AG04450 (cell line): Measurements from ENCODE around the gene CLDN22. TPM values are rescaled to one million over a fixed set of nuclear protein-coding genes. Genes with fewer than 3 reads are reported as not detected.

Experiments used
- CTCF ChIA-PET: fragments of 300-600, 350-600 bp; formaldehyde crosslinking; extraction: SDS; loops from one replicate; lab custom pipeline; 2022; ENCODE audit warnings: antibody characterized with exemption, inconsistent platforms; lab: Charles Lee
- POLR2A ChIA-PET: fragments of 350-600 bp; formaldehyde crosslinking; extraction: SDS; loops from one replicate; lab custom pipeline; 2021; ENCODE audit warnings: antibody characterized with exemption, inconsistent platforms; lab: Yijun Ruan, JAX
- DNase-seq: peaks from one replicate; pipeline ENCODE4 v3.0.0-alpha.2; 2011; ENCODE audit warnings: low read depth, low spot score
- H3K27ac ChIP-seq: one replicate; pipeline ENCODE4 v1.5.1; 2012; ENCODE audit warnings: low read depth, low read length, control low read depth
- H3K27me3 ChIP-seq: one replicate; pipeline ENCODE4 v1.6.0; 2012; ENCODE audit warnings: low read length; ENCODE audit not compliant: control insufficient read depth, insufficient read depth
- H3K4me3 ChIP-seq: 2 replicates; pipeline ENCODE4 v1.5.1; 2011; ENCODE audit warnings: mild to moderate bottlenecking, low read depth, low read length, control low read depth
- H3K9me3 ChIP-seq: 2 replicates; pipeline ENCODE4 v1.5.1; 2012; ENCODE audit warnings: low read length; ENCODE audit not compliant: control insufficient read depth, insufficient read depth
- polyA plus RNA-seq: library from polyadenylated mRNA; depleted of rRNA; stranded (reverse); fragments of >200 nt; gene quantifications from 2 replicates; pipeline ENCODE4 v1.2.3, GENCODE V29; 2011
- TF ChIP-seq, protein P1 (sequence below): IDR thresholded peaks from 2 replicates; pipeline ENCODE4 v1.5.1; 2011; ENCODE audit warnings: low read depth, low read length, control low read depth, inconsistent platforms

Gene CLDN22
- polyA plus RNA-seq, 1 experiment: not detected

DNA sequence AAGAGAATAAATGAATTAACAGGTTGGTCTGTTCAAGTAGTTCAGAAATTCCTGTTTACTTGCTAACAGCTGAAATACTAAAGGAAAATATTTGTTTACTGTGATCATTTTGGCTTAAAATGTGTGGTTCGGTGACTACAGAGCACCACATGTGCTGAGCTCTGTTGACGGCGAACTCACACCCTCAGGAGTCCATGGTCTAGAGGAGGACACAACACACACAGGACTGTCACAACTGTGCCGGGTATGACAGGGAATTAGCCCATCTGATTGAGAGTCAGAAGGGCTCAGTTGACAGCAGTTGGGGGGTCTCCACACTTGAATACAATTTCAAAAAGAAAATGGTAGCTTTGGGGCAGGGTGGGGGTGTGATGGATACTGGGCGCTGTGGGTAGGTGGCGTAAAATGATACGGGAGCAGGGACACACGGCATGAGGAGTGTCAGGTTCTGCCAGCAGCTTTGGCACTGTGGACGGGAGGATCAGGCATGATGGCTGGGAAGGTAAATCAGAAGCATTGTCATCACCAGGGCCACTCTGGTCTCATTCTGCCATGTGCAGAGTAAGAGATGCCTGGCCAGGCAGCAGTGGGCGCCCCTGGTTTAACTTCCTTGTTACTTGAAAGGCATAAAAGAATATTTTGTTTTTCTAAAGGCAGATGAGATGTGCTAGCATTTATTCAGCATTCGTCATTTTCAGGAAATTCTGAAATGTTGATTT, 33.3 kb downstream of the CLDN22 start:
- DNase-seq: no peak
- CTCF ChIA-PET: no interaction called here
- POLR2A ChIA-PET: no interaction called here
- Histone ChIP-seq H3K9me3 (no peaks in the 10 kb centered on the region; the same call in 1 of the 2 replicates), H3K27me3 (no peaks in the 10 kb centered on the region), H3K4me3 (no peak overlapping the region), H3K27ac (no peak overlapping the region)
- TF ChIP-seq, protein P1, sequence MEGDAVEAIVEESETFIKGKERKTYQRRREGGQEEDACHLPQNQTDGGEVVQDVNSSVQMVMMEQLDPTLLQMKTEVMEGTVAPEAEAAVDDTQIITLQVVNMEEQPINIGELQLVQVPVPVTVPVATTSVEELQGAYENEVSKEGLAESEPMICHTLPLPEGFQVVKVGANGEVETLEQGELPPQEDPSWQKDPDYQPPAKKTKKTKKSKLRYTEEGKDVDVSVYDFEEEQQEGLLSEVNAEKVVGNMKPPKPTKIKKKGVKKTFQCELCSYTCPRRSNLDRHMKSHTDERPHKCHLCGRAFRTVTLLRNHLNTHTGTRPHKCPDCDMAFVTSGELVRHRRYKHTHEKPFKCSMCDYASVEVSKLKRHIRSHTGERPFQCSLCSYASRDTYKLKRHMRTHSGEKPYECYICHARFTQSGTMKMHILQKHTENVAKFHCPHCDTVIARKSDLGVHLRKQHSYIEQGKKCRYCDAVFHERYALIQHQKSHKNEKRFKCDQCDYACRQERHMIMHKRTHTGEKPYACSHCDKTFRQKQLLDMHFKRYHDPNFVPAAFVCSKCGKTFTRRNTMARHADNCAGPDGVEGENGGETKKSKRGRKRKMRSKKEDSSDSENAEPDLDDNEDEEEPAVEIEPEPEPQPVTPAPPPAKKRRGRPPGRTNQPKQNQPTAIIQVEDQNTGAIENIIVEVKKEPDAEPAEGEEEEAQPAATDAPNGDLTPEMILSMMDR: no peak

GRCh38 chr4:183285886-183286285, 34.2 kb downstream of the CLDN22 start:
- ChIA-PET CTCF (no interaction called here), POLR2A (no interaction called here)
- TF ChIP-seq, protein P1: no peak
- H3K27ac ChIP-seq: no peak overlapping the region
- no peak for DNase-seq
- H3K9me3 ChIP-seq: no peaks in the 10 kb centered on the region; the same call in 1 of the 2 replicates
- H3K27me3 ChIP-seq: no peaks in the 10 kb centered on the region
- H3K4me3 ChIP-seq: no peak overlapping the region

GRCh38 chr4:183284965-183285364, 35.1 kb downstream of the CLDN22 start:
- CTCF ChIA-PET: interaction anchor here (0.6 to 0.9 kb wide), 4 partner anchors 15 to 346 kb away, joined by 3 read pairs; no protein-coding TSS in a partner anchor
- TF ChIP-seq, protein P1: no peak
- DNase-seq: peak; percentile 88
- Histone ChIP-seq H3K27ac (peak overlapping the region; percentile 54), H3K9me3 (no peaks in the 10 kb centered on the region; the same call in 1 of the 2 replicates), H3K4me3 (no peak overlapping the region), H3K27me3 (no peaks in the 10 kb centered on the region)
- POLR2A ChIA-PET: no interaction called here

DNA sequence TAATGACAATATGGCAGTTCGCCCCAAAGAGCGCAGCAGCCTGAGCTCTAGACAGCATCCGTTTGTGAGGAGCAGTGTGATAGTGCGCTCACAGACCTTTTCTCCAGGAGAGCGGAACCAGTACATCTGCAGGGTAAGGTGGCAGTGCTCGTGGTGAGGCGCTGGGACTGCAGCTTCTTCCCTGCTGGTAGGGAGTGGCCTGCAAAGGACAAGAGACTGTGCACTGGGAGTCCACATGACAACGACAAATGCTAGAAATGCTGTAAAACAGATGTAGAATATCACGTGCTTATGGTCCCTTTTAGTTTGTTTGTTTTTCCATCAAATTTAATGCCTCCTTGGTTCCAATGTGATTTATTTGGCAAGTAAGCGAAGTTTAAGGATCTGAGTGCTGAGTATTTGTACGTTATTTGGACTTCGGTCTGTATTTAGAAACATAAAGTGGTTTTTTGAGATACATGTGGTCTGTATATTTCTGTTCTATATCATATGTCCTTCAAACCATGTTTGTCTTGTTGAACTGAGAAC, 35.8 kb downstream of the CLDN22 start:
- Histone ChIP-seq H3K27me3 (no peaks in the 10 kb centered on the region), H3K27ac (no peak overlapping the region), H3K4me3 (no peak overlapping the region), H3K9me3 (no peaks in the 10 kb centered on the region; the same call in 1 of the 2 replicates)
- CTCF ChIA-PET: no interaction called here
- DNase-seq: no peak
- POLR2A ChIA-PET: no interaction called here
- TF ChIP-seq, protein P1: no peak

GRCh38 chr4:183276106-183276505, 44.0 kb downstream of the CLDN22 start:
- ChIA-PET CTCF (interaction anchor here (2.2 kb wide), 1 partner anchor 203 kb away, joined by 6 read pairs; no protein-coding TSS in a partner anchor), POLR2A (no interaction called here)
- Histone ChIP-seq H3K27me3 (no peaks in the 10 kb centered on the region), H3K27ac (no peak overlapping the region), H3K9me3 (no peaks in the 10 kb centered on the region), H3K4me3 (no peak overlapping the region)
- TF ChIP-seq, protein P1: no peak
- no peak for DNase-seq
